SK-N-MC (cell line): ENCODE results near the gene PLCD1.

Source experiments
- EZH2 ChIP-seq: fragments of 200-600 bp; sonication (generic); IDR thresholded peaks from one replicate; pipeline ENCODE4 v1.6.1; 2017; ENCODE audit warnings: antibody characterized with exemption
- FOXP2 ChIP-seq: optimal IDR thresholded peaks from 2 replicates; pipeline ENCODE3; 2011; ENCODE audit warnings: mild to moderate bottlenecking, moderate library complexity; ENCODE audit not compliant: insufficient read depth; ENCODE audit errors: extremely low read length, control extremely low read depth
- POLR2AphosphoS5 ChIP-seq: IDR thresholded peaks from 2 replicates; pipeline ENCODE4 v1.6.1; 2012; ENCODE audit warnings: mild to moderate bottlenecking, low read depth, low read length, borderline replicate concordance

DNA sequence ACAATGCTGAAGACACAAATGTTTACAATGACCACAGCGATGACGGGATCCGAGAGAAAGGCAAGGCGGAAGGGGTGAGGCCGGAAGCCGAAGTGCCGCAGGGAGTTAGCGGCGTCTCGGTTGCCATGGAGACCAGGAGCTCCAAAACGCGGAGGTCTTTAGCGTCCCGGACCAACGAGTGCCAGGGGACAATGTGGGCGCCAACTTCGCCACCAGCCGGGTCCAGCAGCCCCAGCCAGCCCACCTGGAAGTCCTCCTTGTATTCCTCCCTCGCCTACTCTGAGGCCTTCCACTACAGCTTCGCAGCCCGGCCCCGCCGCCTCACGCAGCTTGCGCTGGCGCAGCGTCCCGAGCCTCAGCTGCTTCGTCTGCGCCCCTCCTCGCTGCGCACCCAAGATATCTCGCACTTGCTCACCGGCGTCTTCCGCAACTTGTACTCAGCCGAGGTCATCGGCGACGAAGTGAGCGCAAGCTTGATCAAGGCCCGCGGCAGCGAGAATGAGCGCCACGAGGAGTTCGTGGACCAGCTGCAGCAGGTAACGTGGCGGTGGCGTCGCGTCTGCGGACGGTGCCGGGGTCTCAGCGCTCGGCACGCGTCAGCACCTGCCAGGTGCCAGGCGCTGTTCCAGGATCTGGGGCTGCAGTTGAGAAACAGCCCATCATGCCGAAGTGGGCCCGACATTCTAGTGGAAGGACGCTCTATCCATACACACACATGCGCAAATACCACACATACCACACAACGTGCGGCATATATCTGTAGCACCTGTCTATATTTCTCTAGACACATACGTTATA, 9.9 kb upstream of the PLCD1 start, which contains the start of gene DLEC1:
- TF ChIP-seq EZH2 (no peak), POLR2AphosphoS5 (no peak), FOXP2 (no peak)
